Right lobe of liver (tissue), 6 donors: ENCODE results near the gene CDH12. TPM values are rescaled to one million over a fixed set of nuclear protein-coding genes. Genes with fewer than 3 reads are reported as not detected.

Experiments used
- ATAC-seq, 4 donors: fragments of 200-7000 bp; cut with Tn5 transposase; one replicate each; pipeline ENCODE4 v1.9.1; 2020; ENCODE audit warnings: mild to moderate bottlenecking in 4 of 4, moderate library complexity in 4 of 4
- DNase-seq, 3 donors: peaks; one replicate each; pipeline ENCODE4 v3.0.0-alpha.2; 2020
- H3K27ac ChIP-seq, 3 donors: fragments of 200-600 bp; one replicate each; pipeline ENCODE4 v1.8.0; 2022
- H3K27me3 ChIP-seq, 2 donors: fragments of 200-600 bp; one replicate each; pipeline ENCODE4 v1.8.0; 2022
- H3K36me3 ChIP-seq, 4 donors: fragments of 200-600 bp; sonication (generic) in 1 of 4; one replicate each; pipeline versions ENCODE4 v1.5.1 to v1.8.0; 2017 to 2022; ENCODE audit warnings: control low read depth in 1 of 4
- H3K4me1 ChIP-seq, 4 donors: fragments of 200-600 bp; sonication (generic) in 1 of 4; one replicate each; pipeline versions ENCODE4 v1.5.1 to v1.8.0; 2017 to 2022; ENCODE audit warnings: control low read depth in 1 of 4
- H3K4me3 ChIP-seq, 3 donors: fragments of 200-600 bp; one replicate each; pipeline ENCODE4 v1.8.0; 2022
- H3K9me3 ChIP-seq, 4 donors: fragments of 200-600 bp; sonication (generic) in 1 of 4; one replicate each; pipeline versions ENCODE4 v1.5.1 to v1.8.0; 2017 to 2022; ENCODE audit warnings: control low read depth in 1 of 4
- CTCF ChIP-seq, 4 donors: fragments of 200-600 bp in 3 of 4; fragments of 450-650 bp in 1 of 4; IDR thresholded peaks; one replicate each; pipeline versions ENCODE4 v1.5.1 to v1.8.0; 2016 to 2022; ENCODE audit warnings: antibody characterized with exemption in 4 of 4, mild to moderate bottlenecking in 2 of 4
- POLR2A ChIP-seq: fragments of 450-650 bp; IDR thresholded peaks from one replicate; pipeline ENCODE4 v1.6.1; 2017; ENCODE audit warnings: antibody characterized with exemption, mild to moderate bottlenecking
- WGBS: methylation state at CpG from one replicate; pipeline ENCODE4 v1.1.6; 2018; ENCODE audit warnings: low coverage, low lambda C conversion rate; ENCODE audit not compliant: insufficient coverage; ENCODE audit errors: missing lambda C conversion rate; 5-methylcytosine and 5-hydroxymethylcytosine counted together
- intact Hi-C, 2 donors: fragments of 100-400 bp; cut with DNase I; formaldehyde crosslinking; loops; one replicate each; pipeline versions ENCODE4 v1.11.2 to v1.14.1; 2022
- total RNA-seq, 6 experiments: library from RNA; depleted of rRNA in 2 of 6; stranded (reverse); fragments of >200 nt in 2 of 6; fragmentation: NEBNext Ultra II Directional in 3 of 6; extraction: Animal tissue kit (Norgen Biotek cat#: 25700) in 3 of 6; gene quantifications; one replicate each; pipeline versions ENCODE4 v1.1.0 to v1.2.4, GENCODE V29; 2016 to 2023
- donor health status: DM: no; HTN: yes; CAD: no.
- donor health status: DM: no; HTN: no; CAD: no.
- donor health status: DM: no; HTN: no; CAD: no.
- donor health status: DM: no; HTN: yes; CAD: no.
- donor health status: DM: no; HTN: yes; CAD: no.

The CDH12 gene
- total RNA-seq, 6 experiments from 2014 or later, result 0.42 to 1.0 (median 0.77) TPM; not detected in 3

DNA sequence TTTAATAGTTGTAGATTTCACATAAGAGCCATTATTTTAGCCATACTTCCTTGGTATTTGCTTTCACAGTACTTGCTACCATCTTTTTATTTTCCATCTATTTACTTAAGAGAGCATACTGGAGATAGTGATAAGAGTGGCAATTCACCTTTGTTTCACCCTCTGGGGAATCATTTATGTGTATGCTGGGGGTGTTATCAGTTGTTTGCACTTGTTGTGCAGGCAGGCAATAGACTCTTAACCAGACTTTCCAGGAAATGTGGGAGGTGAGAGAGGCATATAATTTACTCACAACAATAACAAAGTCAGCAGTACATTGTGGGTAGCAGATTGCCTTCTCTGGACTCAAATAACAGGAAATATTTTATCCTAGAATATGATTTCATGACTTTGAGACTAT lies 1018.3 kb downstream of the CDH12 start:
- DNase-seq, result no peak
- H3K4me3 ChIP-seq, result no peak overlapping the region
- H3K9me3 ChIP-seq, result no peaks in the 10 kb centered on the region
- intact Hi-C loops, result no loop called here
- H3K27ac ChIP-seq, result no peak overlapping the region
- ATAC-seq, result no peak
- H3K4me1 ChIP-seq, result no peaks in the 10 kb centered on the region
- no peaks in the 10 kb centered on the region for H3K27me3 ChIP-seq
- no peaks in the 10 kb centered on the region for H3K36me3 ChIP-seq
- TF ChIP-seq CTCF (IDR thresholded peaks at IDR 0.05), result no peak
- no peak for TF ChIP-seq POLR2A

GRCh38 chr5:21831145-21831787 lies 1021.9 kb downstream of the CDH12 start:
- Histone ChIP-seq H3K36me3 (no peaks in the 10 kb centered on the region), H3K27me3 (no peaks in the 10 kb centered on the region), H3K27ac (no peak overlapping the region), H3K9me3 (no peaks in the 10 kb centered on the region), H3K4me3 (no peak overlapping the region), H3K4me1 (no peaks in the 10 kb centered on the region)
- ATAC-seq (no peak), DNase-seq (no peak)
- TF ChIP-seq CTCF (IDR thresholded peaks at IDR 0.05) (no peak), POLR2A (no peak)
- 55% methylated on average over 6 of the region's 6 CpGs for WGBS
- intact Hi-C loops, result no loop called here

- Histone ChIP-seq H3K4me3 (no peak overlapping the region), H3K9me3 (no peaks in the 10 kb centered on the region), H3K27ac (no peak overlapping the region), H3K4me1 (no peaks in the 10 kb centered on the region), H3K27me3 (no peaks in the 10 kb centered on the region), H3K36me3 (no peaks in the 10 kb centered on the region)
- intact Hi-C loops, result no loop called here
- ATAC-seq (no peak), DNase-seq (no peak)
- TF ChIP-seq POLR2A (no peak), CTCF (IDR thresholded peaks at IDR 0.05) (no peak)
- 50% methylated on average over 1 of the region's 1 CpG for WGBS
Observed at GRCh38 chr5:21826884-21827283, 1026.3 kb downstream of the CDH12 start.

GRCh38 chr5:21823588-21823987 lies 1029.6 kb downstream of the CDH12 start:
- Histone ChIP-seq H3K4me1 (no peaks in the 10 kb centered on the region), H3K9me3 (no peaks in the 10 kb centered on the region), H3K27me3 (no peaks in the 10 kb centered on the region), H3K4me3 (no peak overlapping the region), H3K36me3 (no peaks in the 10 kb centered on the region), H3K27ac (no peak overlapping the region)
- ATAC-seq (peak in 2 of 4 donors; percentile 50 to 62), DNase-seq (no peak)
- intact Hi-C loops, result no loop called here
- WGBS, result 31% methylated on average over 1 of the region's 1 CpG
- TF ChIP-seq POLR2A (no peak), CTCF (IDR thresholded peaks at IDR 0.05) (no peak)

GRCh38 chr5:21823076-21823574 lies 1030.0 kb downstream of the CDH12 start:
- intact Hi-C loops, result no loop called here
- Histone ChIP-seq H3K4me3 (no peak overlapping the region), H3K4me1 (no peaks in the 10 kb centered on the region), H3K27ac (no peak overlapping the region), H3K36me3 (no peaks in the 10 kb centered on the region), H3K27me3 (no peaks in the 10 kb centered on the region), H3K9me3 (no peaks in the 10 kb centered on the region)
- WGBS, result 36% methylated on average over 2 of the region's 2 CpGs
- TF ChIP-seq CTCF (IDR thresholded peaks at IDR 0.05), result no peak
- no peak for TF ChIP-seq POLR2A
- no peak for ATAC-seq
- DNase-seq, result no peak
